Calu3 (cell line): ENCODE data around the gene LRP5. TPM values are rescaled to one million over a fixed set of nuclear protein-coding genes. Genes with fewer than 3 reads are reported as not detected.

Source experiments
- BruUV-seq: library from RNA; stranded (reverse); fragments of 400-500 nt; replicated peaks from 2 replicates; lab custom pipeline; 2021; lab: Mats Ljungman, UMichigan
- CTCF ChIA-PET: fragments of 300-600 bp; sonication (Branson Sonifier 250); formaldehyde crosslinking; loops from one replicate; lab custom pipeline; 2022; ENCODE audit warnings: antibody characterized with exemption; lab: Charles Lee
- DNase-seq: peaks from one replicate; pipeline ENCODE4 v3.0.0; 2022
- H3K27ac Mint-ChIP-seq: one replicate; pipeline ENCODE4 v1.8.0; 2022; ENCODE audit warnings: mixed read lengths; ENCODE audit not compliant: unreplicated experiment
- H3K27me3 Mint-ChIP-seq: one replicate; pipeline ENCODE4 v1.8.0; 2022; ENCODE audit warnings: mixed read lengths; ENCODE audit not compliant: unreplicated experiment
- H3K36me3 Mint-ChIP-seq: one replicate; pipeline ENCODE4 v1.8.0; 2022; ENCODE audit warnings: mild to moderate bottlenecking, moderate library complexity, mixed read lengths; ENCODE audit not compliant: insufficient read depth, unreplicated experiment
- H3K4me1 Mint-ChIP-seq: one replicate; pipeline ENCODE4 v1.8.0; 2022; ENCODE audit warnings: mild to moderate bottlenecking, low read depth, mixed read lengths; ENCODE audit not compliant: unreplicated experiment
- H3K4me3 Mint-ChIP-seq: one replicate; pipeline ENCODE4 v1.8.0; 2022; ENCODE audit warnings: mild to moderate bottlenecking, low read depth, moderate library complexity, mixed read lengths; ENCODE audit not compliant: unreplicated experiment
- H3K9me3 Mint-ChIP-seq: one replicate; pipeline ENCODE4 v1.8.0; 2022; ENCODE audit warnings: low read depth, mixed read lengths; ENCODE audit not compliant: unreplicated experiment
- CTCF ChIP-seq: fragments of 200-600 bp; IDR thresholded peaks from one replicate; pipeline ENCODE4 v1.8.0; 2022; ENCODE audit warnings: antibody characterized with exemption; ENCODE audit not compliant: unreplicated experiment
- intact Hi-C: fragments of 100-400 bp; cut with micrococcal nuclease; formaldehyde crosslinking; loops from one replicate; pipeline ENCODE4 v1.10.0; 2022; ENCODE audit not compliant: unreplicated experiment
- total RNA-seq: library from RNA; stranded (reverse); gene quantifications from 2 replicates; pipeline ENCODE4 v1.2.3, GENCODE V29; 2022

Gene LRP5
- total RNA-seq, 1 experiment from 2014 or later, result 82.0 TPM

- intact Hi-C loops, result loop anchor here (10.0 kb wide), 1 partner anchor 69 kb away; no protein-coding TSS in a partner anchor
- no peaks in the 10 kb centered on the region for H3K27me3 Mint-ChIP-seq
- H3K4me3 Mint-ChIP-seq, result peak overlapping the region; percentile 98
- peak overlapping the region; percentile 95 for H3K27ac Mint-ChIP-seq
- H3K9me3 Mint-ChIP-seq, result no peaks in the 10 kb centered on the region
- TF ChIP-seq CTCF, result no peak
- CTCF ChIA-PET, result interaction anchor here (1.4 kb wide), 1 partner anchor 27 kb away, joined by 6 read pairs; no protein-coding TSS in a partner anchor
- no peak for DNase-seq
- peaks cover 41% of the 10 kb centered on the region for H3K4me1 Mint-ChIP-seq
- peaks cover 41% of the 10 kb centered on the region for H3K36me3 Mint-ChIP-seq
- no TSS peak for BruUV-seq
Measured at GRCh38 chr11:68315171-68315920, 3.0 kb downstream of the LRP5 start.

DNA sequence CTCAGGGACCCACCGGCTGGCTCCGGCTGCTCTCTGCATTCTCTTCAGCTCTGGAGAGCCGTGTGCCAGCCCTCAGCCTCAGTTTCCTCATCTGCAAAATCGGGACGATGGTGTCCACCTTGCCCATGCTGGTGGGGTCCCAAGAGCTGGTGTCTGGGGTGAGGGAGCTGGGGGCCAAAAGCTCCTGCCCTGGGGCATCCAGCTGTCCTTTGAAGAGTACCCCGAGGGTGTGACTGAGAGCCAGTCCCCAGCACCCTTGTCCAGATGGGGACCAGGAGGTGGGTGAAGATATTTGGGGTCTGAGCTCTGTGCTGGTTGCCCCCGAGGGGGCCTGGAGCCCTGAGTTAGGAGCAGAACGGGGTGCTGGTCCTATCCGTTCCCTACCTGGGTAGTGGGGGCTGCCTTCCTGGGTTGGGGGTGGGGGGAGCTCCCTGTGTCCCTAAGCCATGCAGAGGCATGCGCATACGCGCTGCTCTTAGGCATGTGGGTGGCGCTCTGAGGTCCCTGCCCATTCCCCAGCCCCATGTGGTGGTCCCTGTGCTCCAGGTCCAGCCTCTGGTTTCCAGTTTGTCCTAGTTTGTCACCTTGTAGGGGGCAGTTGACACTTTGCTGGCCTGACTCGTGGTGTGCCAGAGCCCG is 4.9 kb downstream of the LRP5 start:
- DNase-seq, result no peak
- H3K36me3 Mint-ChIP-seq, result peaks cover 35% of the 10 kb centered on the region
- CTCF ChIA-PET, result interaction anchor here (0.6 to 0.7 kb wide), 2 partner anchors 25 to 969 kb away, joined by 3 read pairs; no protein-coding TSS in a partner anchor
- H3K4me1 Mint-ChIP-seq, result peaks cover 58% of the 10 kb centered on the region
- H3K9me3 Mint-ChIP-seq, result no peaks in the 10 kb centered on the region
- no peaks in the 10 kb centered on the region for H3K27me3 Mint-ChIP-seq
- TF ChIP-seq CTCF, result no peak
- no TSS peak for BruUV-seq
- intact Hi-C loops, result loop anchor here (10.0 kb wide), 1 partner anchor 68 kb away; no protein-coding TSS in a partner anchor
- H3K4me3 Mint-ChIP-seq, result peak overlapping the region; percentile 49
- peak overlapping the region; percentile 16 for H3K27ac Mint-ChIP-seq

DNA sequence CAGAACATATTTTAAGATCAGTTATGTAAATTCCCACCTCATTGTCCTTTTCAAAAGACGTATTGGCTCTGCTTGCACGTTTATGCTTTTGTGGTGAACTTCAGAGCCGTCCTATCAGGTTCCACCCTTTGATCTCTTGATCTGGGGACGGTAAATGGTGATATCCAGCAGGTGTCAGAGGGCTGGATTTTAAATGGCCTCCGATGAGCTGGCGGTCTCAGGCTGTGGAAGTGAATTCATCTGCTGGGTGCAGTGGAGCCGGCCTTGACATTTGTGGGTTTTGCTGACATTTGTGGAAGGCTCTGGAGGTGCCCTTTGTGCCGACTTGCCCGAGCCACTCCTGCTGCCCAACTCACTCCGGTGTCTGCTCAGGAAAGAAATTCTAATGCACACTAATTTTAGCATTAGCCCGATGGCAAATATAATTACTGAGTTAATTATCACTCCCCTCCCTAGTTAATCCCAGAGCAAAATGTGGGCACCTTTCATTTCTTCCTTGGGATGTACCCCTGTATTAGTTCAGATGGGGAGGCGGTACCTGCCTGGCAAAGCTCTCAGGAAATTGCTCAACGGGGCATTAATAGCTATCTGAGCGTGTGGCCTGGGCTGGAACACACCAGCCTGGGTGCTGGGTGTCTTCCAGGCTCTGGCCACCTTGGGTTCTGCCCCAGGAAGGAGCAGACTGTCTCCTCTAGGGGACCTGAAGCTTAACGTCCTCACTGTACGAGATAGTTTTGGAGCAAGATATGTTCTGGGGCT is 9.1 kb downstream of the LRP5 start:
- CTCF ChIA-PET, result no interaction called here
- Mint-ChIP-seq H3K27ac (no peak overlapping the region), H3K9me3 (no peaks in the 10 kb centered on the region), H3K4me3 (no peak overlapping the region), H3K27me3 (no peaks in the 10 kb centered on the region), H3K4me1 (peaks cover 31% of the 10 kb centered on the region), H3K36me3 (peaks cover 8% of the 10 kb centered on the region)
- no TSS peak for BruUV-seq
- no peak for TF ChIP-seq CTCF
- no peak for DNase-seq
- intact Hi-C loops, result no loop called here

GRCh38 chr11:68322052-68322430 is 9.7 kb downstream of the LRP5 start:
- Mint-ChIP-seq H3K27me3 (no peaks in the 10 kb centered on the region), H3K27ac (no peak overlapping the region), H3K4me3 (no peak overlapping the region), H3K36me3 (peaks cover 5% of the 10 kb centered on the region), H3K4me1 (peaks cover 26% of the 10 kb centered on the region), H3K9me3 (no peaks in the 10 kb centered on the region)
- CTCF ChIA-PET, result no interaction called here
- TF ChIP-seq CTCF, result no peak
- intact Hi-C loops, result no loop called here
- DNase-seq, result no peak
- no TSS peak for BruUV-seq
